ENCODE results near the gene NPB.

DNA sequence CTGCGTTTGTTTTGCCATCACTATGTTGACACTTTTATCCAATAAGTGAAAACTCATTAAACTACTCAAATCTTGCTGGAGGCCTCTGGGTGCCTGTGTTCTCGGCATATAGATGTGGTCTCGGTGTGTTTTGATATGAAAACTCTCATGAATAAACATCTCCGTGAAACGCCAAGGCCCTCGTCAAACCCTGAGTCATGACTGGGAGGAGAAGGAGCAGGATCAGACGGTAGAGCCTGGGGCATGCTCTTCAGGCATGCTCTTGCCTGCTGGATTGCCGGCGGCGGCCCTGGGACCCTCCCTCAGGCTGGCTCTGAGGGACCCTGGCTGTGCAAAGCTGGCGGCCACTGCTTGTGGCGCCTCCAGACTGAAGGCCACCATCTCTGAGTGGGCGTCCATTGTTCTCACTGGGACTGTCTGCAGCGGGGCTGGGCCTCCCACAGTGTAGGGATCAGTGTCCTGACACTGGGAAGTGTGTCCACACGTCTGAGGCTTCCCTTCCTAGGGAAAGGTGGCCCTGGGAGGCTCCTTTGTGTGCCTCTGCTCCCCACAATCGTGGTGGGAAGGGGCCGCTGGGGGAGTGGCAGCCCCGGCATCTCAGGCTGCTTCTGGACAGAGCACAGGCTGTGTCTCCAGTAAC, 1.7 kb upstream of the NPB start:
- no peak for TF ChIP-seq EZH2 (optimal IDR thresholded peaks at IDR 0.05; ENCODE audit: low read depth, low read length)
- TF ChIP-seq, protein P1, sequence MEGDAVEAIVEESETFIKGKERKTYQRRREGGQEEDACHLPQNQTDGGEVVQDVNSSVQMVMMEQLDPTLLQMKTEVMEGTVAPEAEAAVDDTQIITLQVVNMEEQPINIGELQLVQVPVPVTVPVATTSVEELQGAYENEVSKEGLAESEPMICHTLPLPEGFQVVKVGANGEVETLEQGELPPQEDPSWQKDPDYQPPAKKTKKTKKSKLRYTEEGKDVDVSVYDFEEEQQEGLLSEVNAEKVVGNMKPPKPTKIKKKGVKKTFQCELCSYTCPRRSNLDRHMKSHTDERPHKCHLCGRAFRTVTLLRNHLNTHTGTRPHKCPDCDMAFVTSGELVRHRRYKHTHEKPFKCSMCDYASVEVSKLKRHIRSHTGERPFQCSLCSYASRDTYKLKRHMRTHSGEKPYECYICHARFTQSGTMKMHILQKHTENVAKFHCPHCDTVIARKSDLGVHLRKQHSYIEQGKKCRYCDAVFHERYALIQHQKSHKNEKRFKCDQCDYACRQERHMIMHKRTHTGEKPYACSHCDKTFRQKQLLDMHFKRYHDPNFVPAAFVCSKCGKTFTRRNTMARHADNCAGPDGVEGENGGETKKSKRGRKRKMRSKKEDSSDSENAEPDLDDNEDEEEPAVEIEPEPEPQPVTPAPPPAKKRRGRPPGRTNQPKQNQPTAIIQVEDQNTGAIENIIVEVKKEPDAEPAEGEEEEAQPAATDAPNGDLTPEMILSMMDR (IDR thresholded peaks at IDR 0.05; ENCODE audit: low read length), result no peak
